ENCODE measurements around the gene LRRC3. TPM values are rescaled to one million over a fixed set of nuclear protein-coding genes. Genes with fewer than 3 reads are reported as not detected.
"Not testable (repeated sequence)": the region's sequence is repeated elsewhere in the genome, so short reads cannot be mapped to it uniquely, and the experiment has no call there.

Gene LRRC3
- polyA plus RNA-seq, 1 donor (not counting 4 experiments of a cell fraction or from before 2014, with no cell fraction given) = 1.4 TPM

DNA sequence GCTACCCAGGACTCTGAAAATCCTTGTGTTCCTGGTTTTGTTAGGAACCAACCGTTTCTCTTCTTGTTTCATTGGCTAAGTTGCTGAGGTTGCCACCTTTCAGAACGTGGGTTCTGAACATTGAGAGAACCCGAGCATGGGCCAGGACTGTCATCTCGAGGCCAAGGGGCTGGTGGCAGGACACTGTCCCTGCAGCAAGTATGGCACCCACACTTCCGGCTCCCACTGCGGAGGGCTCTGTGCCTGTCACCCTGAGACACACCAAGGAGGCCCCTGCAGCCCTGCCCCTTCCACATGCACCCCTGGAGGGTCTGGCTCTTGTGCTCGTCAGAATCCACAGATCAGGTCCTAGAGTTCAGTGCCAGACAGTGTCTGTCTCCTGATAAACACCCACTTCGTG lies 39.1 kb upstream of the LRRC3 start:
- Histone ChIP-seq H3K27ac (ENCODE audit: control insufficient read depth, insufficient read depth, low read length) (no peak overlapping the region), H3K36me3 (ENCODE audit: control insufficient read depth in 2 of 2, extremely low read depth in 1 of 2, insufficient read depth in 2 of 2, low read length in 2 of 2) (no peaks in the 10 kb centered on the region), H3K27me3 (ENCODE audit: control insufficient read depth, extremely low read depth, insufficient read depth, low read length) (no peaks in the 10 kb centered on the region), H3K9me3 (ENCODE audit: control insufficient read depth, low read depth, low read length) (peaks cover 29% of the 10 kb centered on the region), H4K20me1 (ENCODE audit: control insufficient read depth, extremely low read depth, insufficient read depth, low read length) (no peaks in the 10 kb centered on the region), H3K4me1 (ENCODE audit: control insufficient read depth, extremely low read depth, insufficient read depth, low read length) (no peaks in the 10 kb centered on the region), H3K4me2 (ENCODE audit: control insufficient read depth, extremely low read depth, insufficient read depth, low read depth, low read length) (no peak overlapping the region), H3K79me2 (ENCODE audit: control insufficient read depth, insufficient read depth, low read length) (no peaks in the 10 kb centered on the region), H3K9ac (ENCODE audit: control insufficient read depth, extremely low read depth, insufficient read depth, low read length) (no peak overlapping the region), H3K4me3 (ENCODE audit: control insufficient read depth in 2 of 3, extremely low read depth in 1 of 3, insufficient read depth in 2 of 3, low read depth in 1 of 3, low read length in 3 of 3) (no peak overlapping the region), H2AFZ (ENCODE audit: control insufficient read depth, low read length) (no peak overlapping the region), H3K9me1 (ENCODE audit: control insufficient read depth, extremely low read depth, insufficient read depth, low read length) (no peaks in the 10 kb centered on the region)
- dilution Hi-C loops (cut with MboI; ENCODE audit: extremely low pct_ligation_motif_present, low sequenced_read_pairs) = no loop called here
- DNase-seq (ENCODE audit: low read depth, low spot score) (no peak), FAIRE-seq (no peak)
- no peak for TF ChIP-seq CTCF (optimal IDR thresholded peaks at IDR 0.05 in 1 of 3, IDR thresholded peaks at IDR 0.05 in 1 of 3, conservative IDR thresholded peaks at IDR 0.05 in 1 of 3; ENCODE audit: extremely low read depth in 1 of 3, insufficient read depth in 2 of 3, low read length in 3 of 3)
- TF ChIP-seq EZH2 (IDR thresholded peaks at IDR 0.05; ENCODE audit: low read length) = no peak

DNA sequence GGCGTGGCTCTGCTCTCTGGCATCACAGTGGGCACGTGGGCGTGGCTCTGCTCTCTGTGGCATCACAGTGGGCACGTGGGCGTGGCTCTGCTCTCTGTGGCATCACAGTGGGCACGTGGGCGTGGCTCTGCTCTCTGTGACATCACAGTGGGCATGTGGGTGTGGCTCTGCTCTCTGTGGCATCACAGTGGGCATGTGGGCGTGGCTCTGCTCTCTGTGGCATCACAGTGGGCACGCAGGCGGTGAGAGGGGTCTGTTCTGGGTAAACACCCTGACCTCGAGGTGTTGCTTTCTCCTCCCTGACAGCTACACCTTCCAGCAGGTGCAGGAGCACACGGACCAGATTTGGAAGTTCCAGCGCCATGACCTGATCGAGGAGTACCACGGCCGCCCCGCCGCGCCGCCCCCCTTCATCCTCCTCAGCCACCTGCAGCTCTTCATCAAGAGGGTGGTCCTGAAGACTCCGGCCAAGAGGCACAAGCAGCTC lies 37.6 kb upstream of the LRRC3 start:
- DNase-seq (ENCODE audit: low read depth, low spot score); H3K27ac ChIP-seq (ENCODE audit: control insufficient read depth, insufficient read depth, low read length); H3K9ac ChIP-seq (ENCODE audit: control insufficient read depth, extremely low read depth, insufficient read depth, low read length); H3K4me1 ChIP-seq (ENCODE audit: control insufficient read depth, extremely low read depth, insufficient read depth, low read length); H2AFZ ChIP-seq (ENCODE audit: control insufficient read depth, low read length); dilution Hi-C loops (cut with MboI; ENCODE audit: extremely low pct_ligation_motif_present, low sequenced_read_pairs); H3K27me3 ChIP-seq (ENCODE audit: control insufficient read depth, extremely low read depth, insufficient read depth, low read length); H3K4me2 ChIP-seq (ENCODE audit: control insufficient read depth, extremely low read depth, insufficient read depth, low read depth, low read length); H3K4me3 ChIP-seq (ENCODE audit: control insufficient read depth in 2 of 3, extremely low read depth in 1 of 3, insufficient read depth in 2 of 3, low read depth in 1 of 3, low read length in 3 of 3); H3K9me1 ChIP-seq (ENCODE audit: control insufficient read depth, extremely low read depth, insufficient read depth, low read length); H4K20me1 ChIP-seq (ENCODE audit: control insufficient read depth, extremely low read depth, insufficient read depth, low read length); H3K36me3 ChIP-seq (ENCODE audit: control insufficient read depth in 2 of 2, extremely low read depth in 1 of 2, insufficient read depth in 2 of 2, low read length in 2 of 2); H3K79me2 ChIP-seq (ENCODE audit: control insufficient read depth, insufficient read depth, low read length); FAIRE-seq: not testable (repeated sequence)
- H3K9me3 ChIP-seq (ENCODE audit: control insufficient read depth, low read depth, low read length) = peaks cover 29% of the 10 kb centered on the region
